Upper lobe of left lung (tissue), 4 donors: Measurements from ENCODE around the gene CLPTM1L.

ENCODE experiments used
- CTCF ChIP-seq, 6 experiments: fragments of 450-650 bp in 4 of 6; fragments of 200-600 bp in 2 of 6; sonication (generic) in 2 of 6; IDR thresholded peaks; one replicate each; pipeline ENCODE4 v1.5.1; 2016 to 2019; ENCODE audit warnings: antibody characterized with exemption in 6 of 6
- EP300 ChIP-seq, 4 donors: sonication (generic); formaldehyde crosslinking; IDR thresholded peaks; one replicate each; pipeline ENCODE4 v1.5.1; 2017; ENCODE audit warnings: antibody characterized with exemption in 4 of 4, control low read depth in 2 of 4
- POLR2A ChIP-seq, 4 donors: fragments of 450-650 bp; IDR thresholded peaks; one replicate each; pipeline ENCODE4 v1.5.1; 2016 to 2017; ENCODE audit warnings: antibody characterized with exemption in 4 of 4, mild to moderate bottlenecking in 2 of 4
- POLR2AphosphoS5 ChIP-seq, 2 donors: sonication (generic); formaldehyde crosslinking; IDR thresholded peaks; one replicate each; pipeline ENCODE4 v1.5.1; 2017; ENCODE audit warnings: antibody characterized with exemption in 2 of 2

GRCh38 chr5:1312206-1312605, 32.7 kb downstream of the CLPTM1L start:
- TF ChIP-seq CTCF (IDR thresholded peaks at IDR 0.05) (no peak), EP300 (IDR thresholded peaks at IDR 0.05) (no peak), POLR2A (IDR thresholded peaks at IDR 0.05) (no peak), POLR2AphosphoS5 (IDR thresholded peaks at IDR 0.05) (no peak)
